K562 (cell line): ENCODE data around the gene BRAP. TPM values are rescaled to one million over a fixed set of nuclear protein-coding genes. Genes with fewer than 3 reads are reported as not detected.

Experiments
- ATAC-seq: fragments of 200-7000 bp; cut with Tn5 transposase; 3 replicates; pipeline ENCODE4 v1.9.1; 2020; ENCODE audit warnings: moderate library complexity
- BruUV-seq: library from RNA; stranded (reverse); fragments of 400-500 nt; replicated peaks from 2 replicates; lab custom pipeline; 2021; lab: Mats Ljungman, UMichigan
- CTCF ChIA-PET: fragments of 300-600 bp; formaldehyde crosslinking; extraction: SDS; loops from one replicate; lab custom pipeline; 2021; ENCODE audit warnings: low intra/inter-chr PET ratio; lab: Yijun Ruan, JAX
- POLR2A ChIA-PET: fragments of 300-600, 350-650 bp; sonication (Branson Sonifier 250); formaldehyde crosslinking; extraction: SDS; loops from one replicate; lab custom pipeline; 2021; ENCODE audit warnings: antibody characterized with exemption, inconsistent platforms; lab: Yijun Ruan, JAX
- DNase-seq, 4 experiments: peaks; one replicate each; pipeline versions ENCODE4 v3.0.0 to v3.0.0-alpha.2; 2011 to 2018; ENCODE audit warnings: low spot score in 3 of 4, mixed read lengths in 3 of 4; ENCODE audit errors: extremely low read depth in 1 of 4
- FAIRE-seq: peaks from 2 replicates; lab custom pipeline; 2011; peaks lifted over from hg19 to GRCh38; lab: Jason Lieb, UNC
- H2AFZ ChIP-seq: 2 replicates; pipeline ENCODE4 v1.6.0; 2011; ENCODE audit warnings: low read depth, low read length, control low read depth, inconsistent platforms
- H3K27ac ChIP-seq: fragments of 200-600 bp; 3 replicates; pipeline ENCODE4 v1.8.0; 2011; ENCODE audit warnings: low read depth, mild to moderate bottlenecking, control low read depth, inconsistent platforms, low read length, moderate library complexity, mixed read lengths; ENCODE audit errors: extremely low read depth
- H3K27me3 ChIP-seq, 2 experiments: fragments of 300-600 bp in 1 of 2; 2 replicates in 1 of 2; 3 replicates in 1 of 2; pipeline versions ENCODE4 v1.6.0 to v1.8.0; 2011; ENCODE audit warnings: inconsistent platforms in 2 of 2, low read length in 2 of 2, mild to moderate bottlenecking in 1 of 2, mixed read lengths in 1 of 2, moderate library complexity in 1 of 2; ENCODE audit not compliant: control insufficient read depth in 2 of 2, insufficient read depth in 2 of 2
- H3K36me3 ChIP-seq: fragments of 300-600 bp; 3 replicates; pipeline ENCODE4 v1.8.0; 2011; ENCODE audit warnings: mild to moderate bottlenecking, low read length, inconsistent platforms; ENCODE audit not compliant: control insufficient read depth, insufficient read depth
- H3K4me1 ChIP-seq, 2 experiments: fragments of 200-600 bp in 1 of 2; replicated peaks in 1 of 2; 2 replicates in 1 of 2; 3 replicates in 1 of 2; pipeline versions ENCODE4 v1.5.1 to v1.8.0; 2011; ENCODE audit warnings: inconsistent platforms in 2 of 2, low read length in 2 of 2, mild to moderate bottlenecking in 1 of 2, mixed read lengths in 1 of 2, moderate library complexity in 1 of 2; ENCODE audit not compliant: control insufficient read depth in 2 of 2, insufficient read depth in 2 of 2
- H3K4me2 ChIP-seq: 2 replicates; pipeline ENCODE4 v1.6.1; 2011; ENCODE audit warnings: low read length, control low read depth, inconsistent platforms, mixed read lengths; ENCODE audit not compliant: insufficient read depth
- H3K4me3 ChIP-seq: fragments of 200-600 bp; sonication (generic), shearing (Covaris generic); 2 replicates; pipeline ENCODE4 v1.5.1; 2016; ENCODE audit warnings: control low read depth, inconsistent platforms
- H3K79me2 ChIP-seq: fragments of 200-600 bp; 3 replicates; pipeline ENCODE4 v1.8.0; 2011; ENCODE audit warnings: low read length, inconsistent platforms; ENCODE audit not compliant: control insufficient read depth, insufficient read depth
- H3K9ac ChIP-seq, 2 experiments: 2 replicates each; pipeline versions ENCODE4 v1.6.0 to v1.6.1; 2011; ENCODE audit warnings: low read depth in 2 of 2, low read length in 2 of 2, control low read depth in 1 of 2, inconsistent platforms in 1 of 2, mild to moderate bottlenecking in 1 of 2, mixed read lengths in 1 of 2; ENCODE audit not compliant: insufficient read depth in 1 of 2
- H3K9me1 ChIP-seq: one replicate; pipeline ENCODE4 v1.6.0; 2011; ENCODE audit warnings: inconsistent platforms, mild to moderate bottlenecking, low read length, moderate library complexity; ENCODE audit not compliant: control insufficient read depth, insufficient read depth
- H3K9me3 ChIP-seq: replicated peaks from 2 replicates; pipeline ENCODE4 v1.5.1; 2011; ENCODE audit warnings: low read depth, low read length, inconsistent platforms; ENCODE audit not compliant: control insufficient read depth, insufficient read depth
- H4K20me1 ChIP-seq: replicated peaks from 2 replicates; pipeline ENCODE4 v1.6.1; 2011; ENCODE audit warnings: low read length, inconsistent platforms, mixed read lengths; ENCODE audit not compliant: control insufficient read depth, insufficient read depth
- NCOA2 ChIP-seq, 2 experiments: fragments of 450-650 bp; IDR thresholded peaks; 2 replicates each; pipeline ENCODE4 v1.6.1; 2018; ENCODE audit warnings: mild to moderate bottlenecking in 2 of 2, moderate library complexity in 1 of 2; ENCODE audit not compliant: partially characterized antibody in 2 of 2
- NR4A1 ChIP-seq, 2 experiments: fragments of 250-450 bp in 1 of 2; fragments of 450-650 bp in 1 of 2; sonication (Bioruptor Pico) in 1 of 2; IDR thresholded peaks; 2 replicates each; pipeline versions ENCODE4 v1.4.0 to v1.6.1; 2016 to 2020; ENCODE audit warnings: mild to moderate bottlenecking in 2 of 2, missing compliant biosample characterization in 1 of 2, missing genetic modification characterization in 1 of 2, moderate library complexity in 1 of 2
- SAFB2 ChIP-seq: fragments of 200-400 bp; formaldehyde crosslinking; IDR thresholded peaks from 2 replicates; pipeline ENCODE4 v1.6.1; 2018; ENCODE audit warnings: borderline replicate concordance, low read length, low read depth, moderate library complexity; ENCODE audit not compliant: severe bottlenecking
- WGBS: fragments of 100-300 bp; shearing (Covaris generic); methylation state at CpG from one replicate; pipeline ENCODE4 v1.1.6; 2016; ENCODE audit warnings: low coverage, mixed read lengths; ENCODE audit not compliant: insufficient coverage; ENCODE audit errors: missing lambda C conversion rate; 5-methylcytosine and 5-hydroxymethylcytosine counted together
- in situ Hi-C: fragments of 300-500 bp; cut with MboI; formaldehyde crosslinking; loops from 4 replicates; pipeline ENCODE4 v1.15.0; 2018; ENCODE audit warnings: inconsistent platforms, mixed read lengths
- intact Hi-C: fragments of 100-400 bp; cut with micrococcal nuclease; formaldehyde crosslinking; loops from 2 replicates; pipeline ENCODE4 v1.14.2; 2022
- polyA plus RNA-seq, 8 experiments: library from polyadenylated mRNA; depleted of rRNA in 4 of 8; stranded (reverse) in 5 of 8; unstranded in 3 of 8; fragments of >200 nt; fragmentation: Nextera tagmentation in 2 of 8; fragmentation: Illumina TruSeq in 1 of 8; extraction: Ambion mirVana in 2 of 8; extraction: Trizol in 1 of 8; gene quantifications; 2 replicates each; pipeline versions ENCODE4 v1.2.1 to v1.2.3, GENCODE V29; 2011 to 2014; ENCODE audit warnings: inconsistent platforms in 1 of 8, missing spikeins in 1 of 8
- total RNA-seq, 7 experiments: library from RNA; depleted of rRNA in 6 of 7; stranded (reverse); fragments of >200 nt in 6 of 7; fragmentation: Illumina TruSeq in 2 of 7; extraction: Trizol in 2 of 7; gene quantifications; 2 replicates each; pipeline versions ENCODE4 v1.2.1 to v1.2.3, GENCODE V29; 2011 to 2021; ENCODE audit warnings: low replicate concordance in 1 of 7
- TF ChIP-seq, protein P1 (sequence below), 3 experiments: fragments of 200-800 bp in 1 of 3; sonication (Bioruptor generic) in 1 of 3; sonication (generic) in 1 of 3; formaldehyde crosslinking in 1 of 3; IDR thresholded peaks; 2 replicates each; pipeline versions ENCODE4 v1.6.1 to v1.8.0; 2016 to 2022; ENCODE audit warnings: mild to moderate bottlenecking in 2 of 3, missing compliant biosample characterization in 2 of 3, missing genetic modification characterization in 2 of 3, missing genetic modification reagents in 1 of 3

BRAP gene
- total and polyA plus RNA-seq, 9 of the 15 experiments (the other 6 are each of a cell fraction or from before 2014, with no cell fraction given) = 2.2 to 32.6 (median 27.5) TPM

GRCh38 chr12:111706145-111706544 lies 20.4 kb upstream of the BRAP start:
- Histone ChIP-seq H3K9me3 (no peaks in the 10 kb centered on the region), H3K36me3 (peaks cover 21% of the 10 kb centered on the region; the same call in 2 of the 3 replicates), H2AFZ (no peak overlapping the region), H3K4me1 (no peaks in the 10 kb centered on the region), H3K4me3 (no peak overlapping the region), H3K27ac (no peak overlapping the region), H3K79me2 (no peaks in the 10 kb centered on the region), H3K4me2 (no peak overlapping the region), H4K20me1 (no peaks in the 10 kb centered on the region), H3K27me3 (no peaks in the 10 kb centered on the region), H3K9me1 (no peaks in the 10 kb centered on the region), H3K9ac (no peak overlapping the region)
- BruUV-seq = no TSS peak
- TF ChIP-seq NR4A1 (CRISPR knock-in tag; IDR thresholded peaks at IDR 0.05) (no peak), NR4A1 (tag; IDR thresholded peaks at IDR 0.05) (no peak), SAFB2 (no peak), NCOA2 (IDR thresholded peaks at IDR 0.05; ENCODE audit: partially characterized antibody in 2 of 2) (no peak)
- TF ChIP-seq, protein P1, sequence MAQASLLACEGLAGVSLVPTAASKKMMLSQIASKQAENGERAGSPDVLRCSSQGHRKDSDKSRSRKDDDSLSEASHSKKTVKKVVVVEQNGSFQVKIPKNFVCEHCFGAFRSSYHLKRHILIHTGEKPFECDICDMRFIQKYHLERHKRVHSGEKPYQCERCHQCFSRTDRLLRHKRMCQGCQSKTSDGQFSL (CRISPR knock-in tag; IDR thresholded peaks at IDR 0.05) = no peak
- TF ChIP-seq, protein P1 (tag; IDR thresholded peaks at IDR 0.05) = no peak
- in situ Hi-C loops (no loop called here), intact Hi-C loops (no loop called here)
- FAIRE-seq (no peak), ATAC-seq (no peak), DNase-seq (no peak)
- ChIA-PET POLR2A (interaction anchor here (1.0 to 1.1 kb wide), 2 partner anchors 19 to 94 kb away, joined by 3 read pairs; no protein-coding TSS in a partner anchor), CTCF (no interaction called here)
- 65% methylated on average over 6 of the region's 6 CpGs for WGBS
